SK-N-SH (cell line): ENCODE measurements around the gene CD86. TPM values are rescaled to one million over a fixed set of nuclear protein-coding genes. Genes with fewer than 3 reads are reported as not detected.

Experiments
- CTCF ChIA-PET: fragments of 300-600, 350-600 bp; formaldehyde crosslinking; extraction: SDS; loops from one replicate; lab custom pipeline; 2021; lab: Yijun Ruan, JAX
- POLR2A ChIA-PET: fragments of 350-600 bp; sonication (Branson Sonifier 250); formaldehyde crosslinking; extraction: SDS; loops from one replicate; lab custom pipeline; 2020; ENCODE audit warnings: antibody characterized with exemption, inconsistent platforms; lab: Yijun Ruan, JAX
- DNase-seq: peaks from one replicate; pipeline ENCODE4 v3.0.0; 2012
- H2AFZ ChIP-seq: fragments of 200-600 bp; sonication (generic); 2 replicates; pipeline ENCODE4 v1.8.1; 2016; ENCODE audit warnings: antibody characterized with exemption, mild to moderate bottlenecking, low read depth
- H3F3A ChIP-seq: fragments of 200-600 bp; sonication (generic); replicated peaks from 2 replicates; pipeline ENCODE3; 2016; ENCODE audit warnings: antibody characterized with exemption, mild to moderate bottlenecking; ENCODE audit not compliant: insufficient read depth
- H3K27ac ChIP-seq, 2 experiments: fragments of 200-500 bp in 1 of 2; fragments of 200-600 bp in 1 of 2; sonication (Bioruptor generic) in 1 of 2; sonication (generic), shearing (Covaris generic) in 1 of 2; 2 replicates each; pipeline versions ENCODE4 v1.5.1 to v1.6.1; 2014 to 2016; ENCODE audit warnings: low read depth in 2 of 2, inconsistent platforms in 1 of 2, low read length in 1 of 2, mild to moderate bottlenecking in 1 of 2, mixed read lengths in 1 of 2
- H3K27me3 ChIP-seq: fragments of 200-600 bp; sonication (generic), shearing (Covaris generic); 2 replicates; pipeline ENCODE4 v1.6.1; 2016; ENCODE audit warnings: mixed run types; ENCODE audit not compliant: insufficient read depth
- H3K36me3 ChIP-seq, 2 experiments: fragments of 200-500 bp in 1 of 2; fragments of 200-600 bp in 1 of 2; sonication (Bioruptor generic) in 1 of 2; sonication (generic) in 1 of 2; replicated peaks in 1 of 2; 2 replicates each; pipeline versions ENCODE3 to v1.5.1; 2014 to 2016; ENCODE audit warnings: low read length in 1 of 2, mild to moderate bottlenecking in 1 of 2; ENCODE audit not compliant: insufficient read depth in 2 of 2, control insufficient read depth in 1 of 2
- H3K4me1 ChIP-seq, 2 experiments: fragments of 200-500 bp in 1 of 2; fragments of 200-600 bp in 1 of 2; sonication (Bioruptor generic) in 1 of 2; sonication (generic), shearing (Covaris generic) in 1 of 2; 2 replicates each; pipeline versions ENCODE4 v1.5.1 to v1.6.1; 2014 to 2016; ENCODE audit warnings: low read depth in 1 of 2, low read length in 1 of 2, mixed run types in 1 of 2; ENCODE audit not compliant: insufficient read depth in 2 of 2, control insufficient read depth in 1 of 2
- H3K4me2 ChIP-seq: fragments of 200-600 bp; sonication (generic), shearing (Covaris generic); 2 replicates; pipeline ENCODE4 v1.6.1; 2017; ENCODE audit warnings: mixed run types
- H3K4me3 ChIP-seq, 2 experiments: fragments of 200-500 bp in 1 of 2; fragments of 200-600 bp in 1 of 2; sonication (Bioruptor generic) in 1 of 2; sonication (generic), shearing (Covaris generic) in 1 of 2; 2 replicates each; pipeline versions ENCODE4 v1.5.1 to v1.8.1; 2014 to 2016; ENCODE audit warnings: low read depth in 2 of 2, inconsistent platforms in 1 of 2, low read length in 1 of 2, mild to moderate bottlenecking in 1 of 2, mixed read lengths in 1 of 2, moderate library complexity in 1 of 2
- H3K79me2 ChIP-seq: fragments of 200-600 bp; sonication (generic); 2 replicates; pipeline ENCODE4 v1.8.1; 2017; ENCODE audit warnings: mild to moderate bottlenecking; ENCODE audit not compliant: insufficient read depth
- H3K9ac ChIP-seq: fragments of 200-600 bp; sonication (generic); 2 replicates; pipeline ENCODE4 v1.6.1; 2017; ENCODE audit warnings: mixed run types
- H3K9me2 ChIP-seq: fragments of 200-600 bp; sonication (generic); 2 replicates; pipeline ENCODE4 v1.6.1; 2017; ENCODE audit warnings: mixed run types
- H3K9me3 ChIP-seq: fragments of 200-600 bp; sonication (generic); 2 replicates; pipeline ENCODE4 v1.6.1; 2017; ENCODE audit warnings: mixed run types, mild to moderate bottlenecking, moderate library complexity
- H4K20me1 ChIP-seq: fragments of 200-600 bp; sonication (generic); 2 replicates; pipeline ENCODE4 v1.6.1; 2017; ENCODE audit warnings: mild to moderate bottlenecking, mixed run types; ENCODE audit not compliant: insufficient read depth
- CTCF ChIP-seq: fragments of 200-600 bp; sonication (generic); IDR thresholded peaks from 2 replicates; pipeline ENCODE4 v1.6.1; 2017; ENCODE audit warnings: antibody characterized with exemption, mild to moderate bottlenecking, moderate library complexity
- ELF1 ChIP-seq: IDR thresholded peaks from 2 replicates; pipeline ENCODE4 v1.4.0; 2012
- EP300 ChIP-seq, 2 experiments: IDR thresholded peaks; 2 replicates each; pipeline versions ENCODE4 v1.4.0 to v1.6.1; 2012; ENCODE audit warnings: borderline replicate concordance in 1 of 2, low read depth in 1 of 2, low read length in 1 of 2
- EZH2phosphoT487 ChIP-seq: fragments of 200-600 bp; sonication (generic); IDR thresholded peaks from 2 replicates; pipeline ENCODE4 v1.6.1; 2017; ENCODE audit warnings: low read depth, mixed run types, mild to moderate bottlenecking, antibody characterized with exemption, moderate library complexity, borderline replicate concordance
- FOSL2 ChIP-seq: IDR thresholded peaks from 2 replicates; pipeline ENCODE4 v1.4.0; 2012; ENCODE audit warnings: low read depth, mild to moderate bottlenecking, moderate library complexity, borderline replicate concordance
- FOXM1 ChIP-seq: IDR thresholded peaks from 2 replicates; pipeline ENCODE4 v1.4.0; 2012; ENCODE audit warnings: low read depth, mild to moderate bottlenecking
- GATA2 ChIP-seq: sonication (generic); formaldehyde crosslinking; IDR thresholded peaks from 2 replicates; pipeline ENCODE4 v1.5.0; 2020; ENCODE audit warnings: mild to moderate bottlenecking, missing genetic modification reagents
- MXI1 ChIP-seq: IDR thresholded peaks from 2 replicates; pipeline ENCODE4 v1.6.1; 2012; ENCODE audit warnings: mild to moderate bottlenecking, low read depth, low read length, improper control_type of control experiment
- NFIC ChIP-seq: IDR thresholded peaks from 2 replicates; pipeline ENCODE4 v1.4.0; 2012; ENCODE audit warnings: borderline replicate concordance
- NRF1 ChIP-seq: IDR thresholded peaks from 2 replicates; pipeline ENCODE4 v1.6.1; 2012; ENCODE audit warnings: low read depth, mild to moderate bottlenecking, low read length
- PBX3 ChIP-seq: IDR thresholded peaks from 2 replicates; pipeline ENCODE4; 2012
- REST ChIP-seq: IDR thresholded peaks from 2 replicates; pipeline ENCODE4 v1.6.1; 2012; ENCODE audit warnings: mild to moderate bottlenecking, low read depth, low read length, moderate library complexity
- RFX5 ChIP-seq: IDR thresholded peaks from 2 replicates; pipeline ENCODE4 v1.6.1; 2012; ENCODE audit warnings: mild to moderate bottlenecking, improper control_type of control experiment, low read length
- RXRA ChIP-seq: IDR thresholded peaks from 2 replicates; pipeline ENCODE4 v1.4.0; 2012; ENCODE audit warnings: low read depth, mild to moderate bottlenecking, borderline replicate concordance
- TCF12 ChIP-seq: IDR thresholded peaks from 2 replicates; pipeline ENCODE4 v1.4.0; 2012
- TEAD4 ChIP-seq: IDR thresholded peaks from 2 replicates; pipeline ENCODE4 v1.4.0; 2012; ENCODE audit warnings: mild to moderate bottlenecking, borderline replicate concordance; ENCODE audit not compliant: insufficient read depth
- USF1 ChIP-seq: IDR thresholded peaks from 2 replicates; pipeline ENCODE4 v1.4.0; 2012; ENCODE audit warnings: low read depth, borderline replicate concordance
- YY1 ChIP-seq: IDR thresholded peaks from 2 replicates; pipeline ENCODE4 v1.4.0; 2012; ENCODE audit warnings: low read depth, mild to moderate bottlenecking
- ZBTB33 ChIP-seq: IDR thresholded peaks from 2 replicates; pipeline ENCODE4 v1.4.0; 2012; ENCODE audit warnings: low read depth, borderline replicate concordance
- WGBS: methylation state at CpG from one replicate; pipeline ENCODE4 v1.1.6; 2017; ENCODE audit warnings: low lambda C conversion rate; 5-methylcytosine and 5-hydroxymethylcytosine counted together
- polyA plus RNA-seq, 3 experiments: library from polyadenylated mRNA; depleted of rRNA; stranded (reverse); fragments of >200 nt; gene quantifications; 2 replicates each; pipeline ENCODE4 v1.2.3, GENCODE V29; 2012

The CD86 gene
- polyA plus RNA-seq, 1 of the 3 experiments (the other 2 are of a cell fraction): not detected

- TF ChIP-seq REST: no peak
- TF ChIP-seq USF1: no peak
- no peak for TF ChIP-seq TEAD4
- TF ChIP-seq FOXM1: no peak
- TF ChIP-seq NRF1: no peak
- TF ChIP-seq CTCF: no peak
Measured at GRCh38 chr3:122107171-122107570, 52.0 kb downstream of the CD86 start (continued).

- Histone ChIP-seq H3K36me3 (no peaks in the 10 kb centered on the region), H3K9me2 (no peaks in the 10 kb centered on the region), H3K9me3 (no peaks in the 10 kb centered on the region), H3K4me3 (no peak overlapping the region), H3K9ac (no peak overlapping the region), H4K20me1 (no peaks in the 10 kb centered on the region), H3K4me1 (no peaks in the 10 kb centered on the region), H3K79me2 (no peaks in the 10 kb centered on the region), H3K27ac (no peak overlapping the region), H3F3A (no peaks in the 10 kb centered on the region), H3K27me3 (no peaks in the 10 kb centered on the region; the same call in 1 of the 2 replicates), H2AFZ (no peak overlapping the region), H3K4me2 (no peak overlapping the region)
- CTCF ChIA-PET: interaction anchor here (0.8 to 1.2 kb wide), 2 partner anchors 10 to 16 kb away, joined by 3 read pairs; no protein-coding TSS in a partner anchor
- 0% methylated on average over 1 of the region's 1 CpG for whole genome bisulfite sequencing
- DNase-seq: no peak
- POLR2A ChIA-PET: no interaction called here
- TF ChIP-seq MXI1 (no peak), TCF12 (no peak), RFX5 (no peak), EP300 (IDR thresholded peaks at IDR 0.05; ENCODE audit: borderline replicate concordance in 1 of 2, low read depth in 1 of 2, low read length in 1 of 2) (no peak), FOSL2 (no peak), RXRA (no peak), YY1 (no peak), PBX3 (no peak), CTCF (no peak), USF1 (no peak), NFIC (no peak), NRF1 (no peak), ELF1 (no peak), ZBTB33 (no peak), EZH2phosphoT487 (no peak), GATA2 (CRISPR knock-in tag) (no peak)
Measured at GRCh38 chr3:122111974-122112373, 56.8 kb downstream of the CD86 start.
